Measurements from ENCODE around the gene BBS9.

- TF ChIP-seq CTCF (conservative IDR thresholded peaks at IDR 0.05; ENCODE audit: low read length), result no peak
- no peak for TF ChIP-seq EZH2phosphoT487 (IDR thresholded peaks at IDR 0.05; ENCODE audit: borderline replicate concordance)
Measured at GRCh38 chr7:33411020-33411419, 281.7 kb downstream of the BBS9 start.

Measured in Loucy (cell line).